NB4 (cell line): ENCODE data around the gene BCAS3.

Source experiments
- DNase-seq: peaks from one replicate; pipeline ENCODE4 v3.0.0; 2010; ENCODE audit warnings: low read depth
- H3K4me3 ChIP-seq: one replicate; pipeline ENCODE4 v1.5.1; 2011; ENCODE audit warnings: mild to moderate bottlenecking, low read depth, low read length, moderate library complexity
- CTCF ChIP-seq: IDR thresholded peaks from one replicate; pipeline ENCODE4 v1.5.1; 2012; ENCODE audit warnings: low read depth, low read length
- MAX ChIP-seq: IDR thresholded peaks from 2 replicates; pipeline ENCODE4 v1.6.1; 2011; ENCODE audit warnings: low read depth, low read length
- MYC ChIP-seq: IDR thresholded peaks from 2 replicates; pipeline ENCODE4 v1.6.1; 2011; ENCODE audit warnings: low read depth, low read length
- POLR2A ChIP-seq: IDR thresholded peaks from 2 replicates; pipeline ENCODE4 v1.6.1; 2011; ENCODE audit warnings: mild to moderate bottlenecking; ENCODE audit not compliant: insufficient read length; ENCODE audit errors: extremely low read depth

The BCAS3 gene

GRCh38 chr17:61160789-61161445, 483.3 kb downstream of the BCAS3 start:
- no peak overlapping the region for H3K4me3 ChIP-seq
- DNase-seq, result no peak
- TF ChIP-seq MAX, result no peak
- no peak for TF ChIP-seq MYC
- no peak for TF ChIP-seq POLR2A
- TF ChIP-seq CTCF, result no peak

GRCh38 chr17:61161615-61162134, 484.0 kb downstream of the BCAS3 start:
- H3K4me3 ChIP-seq, result no peak overlapping the region
- no peak for DNase-seq
- TF ChIP-seq POLR2A, result no peak
- TF ChIP-seq MAX, result no peak
- TF ChIP-seq MYC, result no peak
- TF ChIP-seq CTCF, result no peak

GRCh38 chr17:61164517-61164916, 486.9 kb downstream of the BCAS3 start:
- no peak overlapping the region for H3K4me3 ChIP-seq
- TF ChIP-seq MAX (no peak), POLR2A (no peak), CTCF (no peak), MYC (no peak)
- DNase-seq, result no peak

DNA sequence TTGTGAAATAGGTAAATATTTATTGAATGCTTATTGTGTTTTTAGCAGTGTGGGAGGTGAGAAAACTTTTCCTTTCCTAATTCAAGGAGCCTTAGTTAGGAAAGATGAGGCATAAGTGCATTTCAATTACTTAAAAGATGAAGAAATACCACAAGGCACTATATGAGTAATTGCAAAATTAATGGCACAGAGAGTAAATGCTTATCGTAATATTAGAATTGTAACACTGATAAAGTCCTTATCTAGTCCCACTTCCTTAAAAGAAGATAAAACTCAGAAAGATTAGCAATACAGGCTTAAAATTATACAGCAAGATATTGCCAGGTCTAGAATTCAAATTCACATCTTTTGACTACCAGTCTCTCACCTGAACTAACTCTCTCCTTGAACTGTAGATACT, 489.4 kb downstream of the BCAS3 start:
- no peak for DNase-seq
- TF ChIP-seq POLR2A (no peak), CTCF (no peak), MAX (no peak), MYC (no peak)
- H3K4me3 ChIP-seq, result no peak overlapping the region

DNA sequence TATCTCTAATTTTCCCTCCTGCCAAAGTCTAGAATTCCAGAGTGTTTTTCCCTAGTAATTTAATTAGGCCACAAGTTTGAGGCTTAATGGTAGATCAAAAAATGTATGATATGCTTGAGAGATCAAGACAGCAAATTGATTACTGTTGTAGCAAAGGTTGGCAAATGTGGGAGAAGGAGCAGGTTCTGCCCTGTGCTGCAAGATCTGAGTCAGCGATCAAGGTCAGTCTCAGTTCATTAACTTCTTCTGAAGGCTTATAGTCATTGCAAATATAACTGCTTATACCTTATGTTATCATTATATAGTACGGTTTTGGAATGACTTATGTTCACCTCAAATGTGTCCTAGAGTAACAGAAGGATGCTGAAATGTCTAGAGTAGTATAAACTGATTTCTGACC, 490.9 kb downstream of the BCAS3 start:
- no peak overlapping the region for H3K4me3 ChIP-seq
- DNase-seq, result no peak
- no peak for TF ChIP-seq CTCF
- TF ChIP-seq MAX, result no peak
- no peak for TF ChIP-seq POLR2A
- TF ChIP-seq MYC, result no peak
